NCI-H2171 (cell line): ENCODE results near the gene TFAM.

ENCODE experiments used
- DNase-seq: peaks from one replicate; lab custom pipeline; 2025; lab: John Stamatoyannopoulos, UW

TFAM gene

DNA sequence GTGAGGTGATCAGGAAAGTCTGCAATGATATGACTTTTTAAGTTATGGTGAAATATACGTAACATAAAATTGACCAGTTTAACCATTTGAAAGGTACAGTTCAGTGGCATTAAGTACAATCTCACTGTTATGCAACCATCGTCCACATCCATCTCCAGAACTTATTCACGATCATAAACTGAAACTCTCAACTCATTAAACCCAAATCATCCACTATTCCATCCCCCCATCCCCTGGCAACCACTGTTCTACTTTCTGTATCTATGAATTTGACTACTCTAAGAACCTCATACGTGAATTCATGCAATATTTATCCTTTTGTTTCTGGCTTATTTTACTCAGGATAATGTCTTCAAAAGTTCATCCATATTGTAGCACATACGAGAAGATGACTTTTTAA lies 48.4 kb downstream of the TFAM start:
- DNase-seq, result no peak

DNA sequence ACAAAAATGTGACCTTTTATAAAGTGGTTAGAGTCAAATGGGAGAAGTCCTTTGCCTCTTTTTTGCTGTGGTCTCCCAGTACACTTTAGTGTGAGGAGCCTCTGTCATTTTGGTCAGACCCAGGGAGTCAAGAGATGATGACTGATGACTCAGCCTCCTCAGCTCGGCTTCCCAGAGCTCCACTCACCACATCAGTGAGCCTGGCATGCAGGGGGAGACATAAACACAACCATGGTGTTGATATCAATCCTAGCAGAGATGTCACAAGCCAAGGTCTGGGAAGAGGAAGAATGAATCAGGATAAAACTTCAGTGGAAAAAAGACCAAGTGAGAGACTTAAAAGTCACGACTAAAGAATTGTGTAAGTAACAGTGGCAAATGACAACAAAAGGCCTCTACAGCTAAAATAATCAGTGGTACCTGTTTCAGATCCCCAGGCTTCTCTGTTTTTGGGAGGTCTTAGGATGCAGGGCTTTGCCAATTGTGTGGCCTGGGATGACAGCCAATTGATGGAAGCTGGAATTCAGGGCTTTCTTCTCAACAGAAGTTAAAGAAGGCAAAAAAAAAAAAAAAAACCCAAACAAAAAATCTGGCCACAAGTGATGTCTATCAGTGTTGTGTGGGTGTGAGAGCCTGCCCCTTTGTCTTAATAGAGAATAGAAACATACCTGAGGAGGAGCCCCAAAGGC lies 50.2 kb downstream of the TFAM start:
- no peak for DNase-seq

- DNase-seq, result no peak
Observed at GRCh38 chr10:58436071-58436470, 50.9 kb downstream of the TFAM start.

- DNase-seq, result no peak
Observed at GRCh38 chr10:58438340-58438871, 53.2 kb downstream of the TFAM start.

- no peak for DNase-seq
Observed at GRCh38 chr10:58438986-58439385, 53.8 kb downstream of the TFAM start.

GRCh38 chr10:58439632-58440364 lies 54.6 kb downstream of the TFAM start:
- DNase-seq, result no peak

- DNase-seq, result no peak
Observed at GRCh38 chr10:58440484-58440883, 55.3 kb downstream of the TFAM start.

GRCh38 chr10:58444321-58444720 lies 59.1 kb downstream of the TFAM start:
- DNase-seq, result no peak

GRCh38 chr10:58444876-58445275 lies 59.7 kb downstream of the TFAM start:
- no peak for DNase-seq

DNA sequence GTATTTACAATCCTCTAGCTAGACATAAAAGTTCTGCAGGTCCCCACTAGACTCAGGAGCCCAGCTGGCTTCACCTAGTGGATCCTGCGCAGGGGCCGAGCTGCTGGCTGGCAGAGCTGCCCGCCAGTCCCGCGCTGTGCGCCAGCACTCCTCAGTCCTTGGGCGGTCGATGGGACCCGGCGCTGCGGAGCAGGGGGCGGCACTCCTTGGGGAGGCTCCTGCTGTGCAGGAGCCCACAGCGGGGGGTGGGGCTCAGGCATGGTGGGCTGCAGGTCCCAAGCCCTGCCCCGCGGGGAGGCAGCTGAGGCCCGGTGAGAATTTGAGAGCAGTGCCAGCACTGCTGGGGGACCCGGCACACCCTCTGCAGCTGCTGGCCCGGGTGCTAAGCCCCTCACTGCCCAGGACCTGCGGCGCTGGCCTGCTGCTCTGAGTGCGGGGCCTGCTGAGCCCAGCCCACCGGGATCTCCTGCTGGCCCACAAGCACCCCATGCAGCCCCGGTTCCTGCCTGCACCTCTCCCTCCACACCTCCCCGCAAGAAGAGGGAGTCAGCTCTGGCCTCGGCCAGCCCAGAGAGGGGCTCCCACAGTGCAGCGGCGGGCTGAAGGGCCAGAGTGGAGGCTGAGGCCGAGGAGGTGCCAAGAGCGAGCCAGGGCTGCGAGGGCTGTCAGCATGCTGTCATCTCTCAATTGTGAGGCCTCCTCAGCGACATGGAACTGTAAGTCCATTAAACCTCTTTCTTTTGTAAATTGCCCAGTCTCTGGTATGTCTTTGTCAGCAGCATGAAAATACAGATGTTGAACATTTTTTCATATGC lies 63.1 kb downstream of the TFAM start:
- DNase-seq, result no peak
